ENCODE measurements around the gene ECHDC3.
"Not testable (repeated sequence)": the region's sequence is repeated elsewhere in the genome, so short reads cannot be mapped to it uniquely, and the experiment has no call there.

The ECHDC3 gene

GRCh38 chr10:11742009-11742778 lies at the start of gene ECHDC3:
TSS of gene ECHDC3 (plus strand) at chr10:11742382. CDS start at chr10:11742577, 195 bp downstream.
- peak; percentile 83 for DNase-seq

GRCh38 chr10:11693376-11693775 lies 48.8 kb upstream of the ECHDC3 start:
- no peak for DNase-seq

GRCh38 chr10:11695779-11696178 lies 46.4 kb upstream of the ECHDC3 start:
- no peak for DNase-seq

GRCh38 chr10:11697718-11698527 lies 44.3 kb upstream of the ECHDC3 start:
- DNase-seq: no peak

- DNase-seq: no peak
Observed at GRCh38 chr10:11698691-11699549, 43.3 kb upstream of the ECHDC3 start.

GRCh38 chr10:11699550-11700097 lies 42.6 kb upstream of the ECHDC3 start:
- no peak for DNase-seq

- no peak for DNase-seq
Observed at GRCh38 chr10:11700539-11700938, 41.6 kb upstream of the ECHDC3 start.

GRCh38 chr10:11701451-11702095 lies 40.6 kb upstream of the ECHDC3 start:
- no peak for DNase-seq

GRCh38 chr10:11702264-11702663 lies 39.9 kb upstream of the ECHDC3 start:
- DNase-seq: no peak

GRCh38 chr10:11704092-11704491 lies 38.1 kb upstream of the ECHDC3 start:
- no peak for DNase-seq

- DNase-seq: no peak
Observed at GRCh38 chr10:11705722-11706121, 36.5 kb upstream of the ECHDC3 start.

- DNase-seq: no peak
Observed at GRCh38 chr10:11706895-11707567, 35.2 kb upstream of the ECHDC3 start.

GRCh38 chr10:11707624-11708350 lies 34.4 kb upstream of the ECHDC3 start:
- no peak for DNase-seq

- not testable (repeated sequence) for DNase-seq
Observed at GRCh38 chr10:11708801-11709200, 33.4 kb upstream of the ECHDC3 start.

- DNase-seq: no peak
Observed at GRCh38 chr10:11712744-11713143, 29.4 kb upstream of the ECHDC3 start.

GRCh38 chr10:11713186-11713743 lies 28.9 kb upstream of the ECHDC3 start:
- no peak for DNase-seq

- DNase-seq: no peak
Observed at GRCh38 chr10:11713963-11714362, 28.2 kb upstream of the ECHDC3 start.

- no peak for DNase-seq
Observed at GRCh38 chr10:11714750-11715365, 27.3 kb upstream of the ECHDC3 start.

GRCh38 chr10:11715815-11716494 lies 26.2 kb upstream of the ECHDC3 start:
- DNase-seq: no peak

GRCh38 chr10:11716686-11717085 lies 25.5 kb upstream of the ECHDC3 start:
- DNase-seq: no peak
